Activated CD4-positive, alpha-beta T cell treated with anti-CD3 and anti-CD28 coated beads, Interleukin-2, amount 50 U/mL, for 16 hours (primary cell): ENCODE measurements around the gene HTR1D.

Experiments used
- DNase-seq: peaks from one replicate; pipeline ENCODE4 v3.0.0-alpha.2; 2020

HTR1D gene

DNA sequence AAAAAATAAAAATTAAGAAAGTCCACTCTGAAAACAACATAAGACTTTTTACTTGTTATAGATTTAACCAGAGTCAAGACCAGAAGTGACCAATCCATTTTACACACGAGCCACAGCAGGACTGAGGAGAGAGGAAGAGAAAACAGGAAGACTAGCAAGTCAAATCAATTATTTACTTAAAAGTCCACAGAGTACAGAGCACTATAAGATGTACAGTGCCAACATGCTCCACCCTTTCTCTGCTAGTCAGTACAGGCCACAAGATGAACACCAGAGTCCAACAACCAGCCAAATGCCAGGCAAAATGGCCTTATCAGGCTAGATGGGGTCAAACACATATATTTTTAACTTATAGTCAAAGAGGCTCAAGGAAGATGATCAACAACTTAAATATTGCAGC, 68.2 kb downstream of the HTR1D start:
- DNase-seq: no peak

GRCh38 chr1:23148084-23148483, 69.2 kb downstream of the HTR1D start:
- peak; percentile 43 for DNase-seq
